Neural crest cell (in vitro differentiated cells): ENCODE results near the gene RPL11. TPM values are rescaled to one million over a fixed set of nuclear protein-coding genes. Genes with fewer than 3 reads are reported as not detected.
A peak's percentile ranks its signal among the peaks of the same experiment; 100 is the strongest.

ENCODE experiments used
- DNase-seq: peaks from one replicate; pipeline ENCODE4 v3.0.0; 2021; ENCODE audit warnings: low read depth, mixed read lengths, low spot score
- H3K27ac Mint-ChIP-seq: one replicate; pipeline ENCODE4 v1.8.0; 2021; ENCODE audit warnings: mild to moderate bottlenecking, mixed read lengths; ENCODE audit not compliant: unreplicated experiment
- H3K27me3 Mint-ChIP-seq: 2 replicates; pipeline ENCODE4 v1.8.0; 2021; ENCODE audit warnings: low read depth, mild to moderate bottlenecking, mixed read lengths
- H3K36me3 Mint-ChIP-seq: 2 replicates; pipeline ENCODE4 v1.8.0; 2021; ENCODE audit warnings: low read depth, mild to moderate bottlenecking, mixed read lengths
- H3K4me1 Mint-ChIP-seq: 2 replicates; pipeline ENCODE4 v1.8.0; 2021; ENCODE audit warnings: mixed read lengths
- H3K4me3 Mint-ChIP-seq: one replicate; pipeline ENCODE4 v1.8.0; 2021; ENCODE audit warnings: mild to moderate bottlenecking, mixed read lengths
- H3K9me3 Mint-ChIP-seq: 2 replicates; pipeline ENCODE4 v1.8.0; 2021; ENCODE audit warnings: mixed read lengths
- CTCF ChIP-seq: fragments of 200-600 bp; sonication (generic); conservative IDR thresholded peaks from 2 replicates; pipeline ENCODE4 v1.5.0; 2021; ENCODE audit warnings: antibody characterized with exemption, mild to moderate bottlenecking
- total RNA-seq: library from RNA; stranded (reverse); gene quantifications from 2 replicates; pipeline ENCODE4 v1.2.1, GENCODE V29; 2021

Gene RPL11
- total RNA-seq, 1 donor from 2014 or later = 1,184 TPM

GRCh38 chr1:23742670-23743286 lies 51.2 kb downstream of the RPL11 start:
- Mint-ChIP-seq H3K36me3 (peaks cover 5% of the 10 kb centered on the region), H3K4me1 (peaks cover 39% of the 10 kb centered on the region), H3K9me3 (no peaks in the 10 kb centered on the region), H3K4me3 (peak overlapping the region; percentile 94), H3K27ac (peak overlapping the region; percentile 87), H3K27me3 (no peaks in the 10 kb centered on the region)
- no peak for DNase-seq
- TF ChIP-seq CTCF = no peak

DNA sequence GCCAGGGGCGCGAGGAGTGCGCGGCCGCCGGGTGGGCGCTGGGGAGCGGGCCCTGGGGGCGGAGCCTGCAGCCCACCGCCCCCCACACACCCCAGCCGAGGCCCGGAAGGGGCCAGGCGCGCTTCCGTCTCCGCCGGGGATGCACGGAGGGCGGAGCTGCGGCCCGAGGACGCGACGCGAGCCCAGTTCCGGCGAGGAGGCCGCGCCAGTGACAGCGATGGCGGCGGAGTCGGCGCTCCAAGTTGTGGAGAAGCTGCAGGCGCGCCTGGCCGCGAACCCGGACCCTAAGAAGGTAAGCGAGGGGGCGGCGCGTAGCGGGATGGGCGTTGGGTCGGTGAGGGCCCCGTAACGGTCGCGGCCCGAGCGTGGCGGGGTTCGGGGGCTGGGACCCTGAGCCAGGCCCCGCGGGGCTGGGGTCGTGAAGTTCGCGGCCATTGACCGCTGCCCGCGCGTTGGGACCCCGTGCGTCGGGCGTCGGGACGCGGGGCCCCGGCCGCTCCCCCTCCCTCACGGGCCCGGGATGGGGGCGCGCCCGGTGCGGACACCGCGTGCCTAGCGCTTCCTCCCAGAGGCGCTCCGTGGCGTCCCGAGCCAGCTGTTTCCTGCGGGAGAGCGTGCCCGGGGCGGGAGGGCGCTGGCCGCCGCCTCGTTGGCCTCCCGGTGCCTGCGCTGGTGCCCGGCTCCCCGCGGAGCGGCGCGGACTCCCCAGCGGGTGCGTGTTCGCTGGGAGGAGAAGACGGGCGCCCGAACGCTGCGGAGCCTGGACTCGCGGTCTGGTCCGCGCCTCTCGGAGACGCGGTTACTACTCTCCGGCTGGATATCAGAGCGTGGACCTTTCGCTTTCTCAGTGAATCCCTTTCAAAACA lies 51.9 kb downstream of the RPL11 start, which contains the start of gene ELOA:
TSS of gene ELOA (plus strand) at position 185 of the 866 bp plus-strand sequence. CDS start at position 218, 33 bp downstream.
- H3K27ac Mint-ChIP-seq = peak within 1 kb of the TSS; percentile 87
- H3K27me3 Mint-ChIP-seq = no peaks in the 10 kb centered on the region
- H3K4me3 Mint-ChIP-seq = peak within 1 kb of the TSS; percentile 96
- peaks cover 39% of the 10 kb centered on the region for H3K4me1 Mint-ChIP-seq
- peak; percentile 58 for DNase-seq
- TF ChIP-seq CTCF = no peak
- no peaks in the 10 kb centered on the region for H3K9me3 Mint-ChIP-seq
- peaks cover 5% of the 10 kb centered on the region for H3K36me3 Mint-ChIP-seq

- peak; percentile 54 for TF ChIP-seq CTCF
- Mint-ChIP-seq H3K27ac (peak overlapping the region; percentile 51), H3K4me1 (peaks cover 39% of the 10 kb centered on the region), H3K4me3 (peak overlapping the region; percentile 96), H3K36me3 (peaks cover 5% of the 10 kb centered on the region), H3K27me3 (no peaks in the 10 kb centered on the region), H3K9me3 (no peaks in the 10 kb centered on the region)
- DNase-seq = no peak
Measured at GRCh38 chr1:23745515-23745914, 53.9 kb downstream of the RPL11 start.

Other genes starting within 250 kb of the RPL11 start
- gene ASAP3, start 207.6 kb upstream of the RPL11 start, total RNA-seq = 45.5 and 45.8 TPM in 2 replicates
- gene E2F2, start 160.6 kb upstream of the RPL11 start, total RNA-seq = 23.5 and 23.7 TPM in 2 replicates
- gene ID3, start 132.3 kb upstream of the RPL11 start, total RNA-seq = 36.2 and 40.9 TPM in 2 replicates
- gene ELOA, start 51.7 kb downstream of the RPL11 start, total RNA-seq = 43.1 and 45.8 TPM in 2 replicates
- 54.8 and 57.5 TPM in 2 replicates for gene PITHD1, start 86.6 kb downstream of the RPL11 start, total RNA-seq
- gene LYPLA2, start 99.3 kb downstream of the RPL11 start, total RNA-seq = 88.9 and 89.6 TPM in 2 replicates
- 47.1 and 47.2 TPM in 2 replicates for gene GALE, start 108.9 kb downstream of the RPL11 start, total RNA-seq
- gene HMGCL, start 133.6 kb downstream of the RPL11 start, total RNA-seq = 15.6 and 17.4 TPM in 2 replicates
- gene FUCA1, start 176.5 kb downstream of the RPL11 start, total RNA-seq = 6.7 and 7.6 TPM in 2 replicates
- not detected in 2 replicates for gene CNR2, start 221.6 kb downstream of the RPL11 start, total RNA-seq